Activated gamma-delta T cell (primary cell): ENCODE measurements around the gene NEU3.
"Not testable (repeated sequence)": the region's sequence is repeated elsewhere in the genome, so short reads cannot be mapped to it uniquely, and the experiment has no call there.

Source experiments
- DNase-seq: peaks from one replicate; lab custom pipeline; 2025; lab: John Stamatoyannopoulos, UW
- total RNA-seq, 2 donors: gene quantifications; one replicate each; lab custom pipeline; 2026; lab: John Stamatoyannopoulos, UW

The NEU3 gene
- total RNA-seq = 34.1 to 40.4 reads per million in 2 donors

DNA sequence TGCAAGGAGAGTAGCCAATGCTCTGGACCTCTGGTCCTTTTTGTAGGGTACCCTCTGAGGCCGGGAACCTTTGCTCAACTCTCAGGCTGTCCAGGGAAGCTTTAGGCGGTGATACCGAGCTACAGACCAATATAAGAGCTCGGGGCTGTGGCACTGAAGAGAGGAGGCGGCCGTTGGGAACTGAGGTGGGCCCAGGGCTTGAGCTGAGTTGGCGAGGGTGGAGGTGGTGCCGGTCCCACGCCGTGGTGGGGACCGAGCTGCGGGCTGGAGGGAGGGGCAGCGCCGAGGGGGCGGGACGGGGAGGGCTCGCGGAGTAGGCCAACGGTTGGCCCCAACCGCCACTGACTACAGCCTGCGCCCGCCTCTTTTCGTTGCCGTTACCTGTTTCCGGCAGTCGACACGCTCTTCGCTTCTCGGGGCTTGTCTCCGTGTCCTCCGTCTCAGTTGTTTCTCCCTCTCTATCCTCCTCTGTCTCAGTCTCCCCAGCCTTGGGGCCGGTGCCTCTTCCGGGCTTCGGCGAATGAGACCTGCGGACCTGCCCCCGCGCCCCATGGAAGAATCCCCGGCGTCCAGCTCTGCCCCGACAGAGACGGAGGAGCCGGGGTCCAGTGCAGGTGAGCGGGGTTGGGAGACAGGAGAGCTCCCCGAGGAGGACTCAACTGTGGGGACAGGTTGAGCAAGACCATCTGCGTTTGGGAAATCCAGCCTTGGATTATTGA, at the start of gene NEU3:
Gene NEU3 (plus strand): TSS at position 393 of the 719 bp plus-strand sequence. CDS start 128 bp downstream, at position 521.
- DNase-seq = peak; percentile 69

GRCh38 chr11:74941492-74941891, 47.2 kb upstream of the NEU3 start:
- no peak for DNase-seq

- DNase-seq = no peak
Observed at GRCh38 chr11:74942073-74942759, 46.5 kb upstream of the NEU3 start.

DNA sequence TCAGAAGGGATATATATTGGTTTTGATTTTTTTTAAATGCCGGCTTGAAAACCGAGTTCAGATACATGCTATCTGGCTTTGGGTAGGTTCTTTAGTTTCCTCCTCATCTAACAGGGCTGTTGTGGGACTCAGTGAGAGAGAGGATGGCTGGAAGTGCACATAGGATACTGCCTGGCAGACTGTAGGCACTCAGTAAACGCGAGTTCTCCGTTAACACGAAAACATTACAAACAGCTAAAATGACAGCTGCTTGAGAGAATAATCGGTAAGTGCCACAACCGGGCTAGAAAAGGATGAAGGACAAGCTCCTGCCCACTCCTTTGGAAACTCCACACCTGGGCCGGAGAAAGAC, 40.2 kb upstream of the NEU3 start:
- no peak for DNase-seq

DNA sequence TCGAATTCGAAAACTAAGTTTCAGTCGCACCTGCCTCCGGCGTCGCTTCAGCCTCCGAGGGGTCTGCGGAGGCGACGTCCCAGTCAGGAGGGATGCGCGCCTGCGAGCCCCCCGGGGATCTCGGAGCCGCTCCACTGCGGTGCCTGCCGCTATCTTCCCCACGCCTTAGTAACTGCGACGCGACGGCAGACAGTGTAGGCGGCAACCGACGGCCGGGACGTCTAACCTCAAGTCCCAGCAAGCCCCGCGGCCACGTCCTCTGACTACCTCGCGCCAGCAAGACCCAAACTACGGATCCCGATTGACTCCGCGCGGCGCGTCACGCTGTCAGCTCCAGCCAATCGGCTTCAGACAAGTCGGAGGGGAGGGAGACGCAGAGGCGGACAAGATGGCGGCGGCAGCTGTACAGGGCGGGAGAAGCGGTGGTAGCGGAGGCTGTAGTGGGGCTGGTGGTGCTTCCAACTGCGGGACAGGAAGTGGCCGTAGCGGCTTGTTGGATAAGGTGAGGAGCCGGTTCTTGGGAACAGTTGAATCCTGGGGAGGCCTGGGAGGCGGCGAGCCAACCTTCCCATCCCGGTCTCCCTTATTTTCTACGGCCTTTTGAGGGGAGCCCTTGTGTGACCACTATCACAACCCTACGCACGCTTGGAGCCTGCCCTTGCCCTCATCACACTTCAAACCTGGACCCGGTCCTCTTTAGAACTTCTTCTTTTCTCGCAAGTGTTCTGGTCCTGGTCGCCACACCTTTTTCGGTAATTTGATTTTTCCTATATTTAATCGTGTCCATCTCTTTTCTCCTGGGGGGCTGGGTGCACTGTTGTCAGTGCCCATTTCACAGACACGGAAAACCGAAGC, 39.6 kb upstream of the NEU3 start, which contains the start of the genes SPCS2 and XRRA1:
Gene SPCS2 (plus strand): TSS at position 369 of the 855 bp plus-strand sequence. CDS start 20 bp downstream, at position 389.
Gene XRRA1 (minus strand): TSS at position 194 of the 855 bp plus-strand sequence. CDS start 8,213 bp downstream, outside the sequence.
- DNase-seq = peak; percentile 98

DNA sequence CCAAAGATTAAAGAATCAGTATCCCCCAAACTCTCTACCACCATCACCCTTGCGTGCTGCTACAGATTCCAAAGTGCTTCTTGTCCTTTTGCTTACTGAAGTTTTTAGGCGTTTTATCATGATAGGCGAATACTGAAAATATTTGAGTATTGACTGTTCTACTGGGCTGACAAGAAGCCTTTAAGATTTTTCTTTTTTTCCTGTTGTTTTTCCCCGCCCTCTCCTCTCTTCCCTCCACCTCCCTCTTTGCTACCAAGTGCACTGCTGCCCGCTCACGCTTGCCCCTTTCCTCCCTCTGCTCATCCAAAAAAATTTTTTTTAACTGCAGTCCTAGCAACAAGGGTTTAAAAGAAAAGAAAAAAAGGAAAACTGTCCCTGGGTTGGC, 39.0 kb upstream of the NEU3 start:
- DNase-seq = no peak

DNA sequence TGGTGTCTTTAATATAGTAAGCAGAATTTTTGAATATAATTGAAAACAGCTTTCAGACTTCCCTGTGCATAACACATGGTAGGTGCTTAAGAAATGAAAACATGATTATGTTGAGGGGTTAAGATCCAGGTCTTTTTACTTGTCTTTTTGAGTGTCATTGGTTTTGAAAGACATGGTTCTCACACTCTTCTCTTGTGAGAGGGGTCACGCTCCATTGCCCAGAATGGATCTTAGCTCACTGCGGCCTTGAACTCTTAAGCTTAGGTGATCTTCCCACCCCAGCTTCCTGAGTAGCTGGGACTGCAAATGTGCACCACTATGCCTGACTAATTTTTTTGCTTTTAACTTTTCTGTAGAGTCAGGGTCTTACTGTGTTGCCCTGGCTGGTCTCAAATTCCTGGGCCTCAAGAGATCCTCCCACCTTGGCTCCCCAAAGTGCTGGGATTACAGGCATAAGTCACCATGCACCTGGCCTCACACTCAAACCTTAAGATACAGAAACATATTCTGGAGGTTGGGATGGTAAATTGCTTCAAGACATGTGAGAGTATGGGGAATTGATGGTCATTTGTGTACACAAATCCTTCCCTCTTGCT, 38.3 kb upstream of the NEU3 start:
- DNase-seq = no peak

DNA sequence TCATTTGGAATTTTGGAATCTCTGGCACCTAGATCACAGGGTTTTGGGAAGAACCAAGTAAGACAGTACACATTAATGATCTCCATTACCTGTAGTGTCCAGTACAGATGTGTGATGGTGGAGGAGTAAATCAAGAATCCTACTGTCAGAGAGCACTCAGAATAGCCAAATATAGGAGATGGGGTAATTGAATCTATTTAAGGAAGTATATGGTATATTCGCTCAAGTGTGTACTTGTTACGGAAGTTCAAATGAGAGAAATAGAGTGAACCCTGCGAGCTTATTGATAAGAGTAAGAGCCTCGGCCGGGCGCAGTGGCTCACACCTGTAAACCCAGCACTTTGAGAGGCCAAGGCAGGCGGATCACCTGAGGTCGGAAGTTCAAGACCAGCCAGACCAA, 37.5 kb upstream of the NEU3 start:
- DNase-seq = no peak

GRCh38 chr11:74952752-74953151, 36.0 kb upstream of the NEU3 start:
- DNase-seq = no peak

- DNase-seq = no peak
Observed at GRCh38 chr11:74953451-74953850, 35.3 kb upstream of the NEU3 start.

DNA sequence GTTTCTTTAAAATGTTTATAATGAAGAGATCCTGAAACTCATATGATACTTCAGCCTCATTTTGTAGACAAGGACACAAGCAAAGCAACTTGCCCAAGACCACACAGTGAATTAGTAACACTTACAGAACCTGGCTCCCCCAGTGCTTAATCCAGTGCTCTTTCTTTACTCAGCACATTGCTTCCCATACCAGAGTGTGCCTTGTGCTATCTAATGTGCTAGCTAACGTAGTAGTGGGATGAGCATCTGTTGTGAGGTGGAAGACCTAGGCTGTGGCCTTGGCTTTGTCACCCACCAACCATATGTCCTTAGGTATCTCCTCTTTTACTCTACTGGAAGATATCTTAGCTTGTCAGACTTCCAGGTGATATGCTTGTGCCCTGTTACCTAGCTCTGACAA, 34.5 kb upstream of the NEU3 start:
- no peak for DNase-seq

- no peak for DNase-seq
Observed at GRCh38 chr11:74956397-74957015, 32.2 kb upstream of the NEU3 start.

DNA sequence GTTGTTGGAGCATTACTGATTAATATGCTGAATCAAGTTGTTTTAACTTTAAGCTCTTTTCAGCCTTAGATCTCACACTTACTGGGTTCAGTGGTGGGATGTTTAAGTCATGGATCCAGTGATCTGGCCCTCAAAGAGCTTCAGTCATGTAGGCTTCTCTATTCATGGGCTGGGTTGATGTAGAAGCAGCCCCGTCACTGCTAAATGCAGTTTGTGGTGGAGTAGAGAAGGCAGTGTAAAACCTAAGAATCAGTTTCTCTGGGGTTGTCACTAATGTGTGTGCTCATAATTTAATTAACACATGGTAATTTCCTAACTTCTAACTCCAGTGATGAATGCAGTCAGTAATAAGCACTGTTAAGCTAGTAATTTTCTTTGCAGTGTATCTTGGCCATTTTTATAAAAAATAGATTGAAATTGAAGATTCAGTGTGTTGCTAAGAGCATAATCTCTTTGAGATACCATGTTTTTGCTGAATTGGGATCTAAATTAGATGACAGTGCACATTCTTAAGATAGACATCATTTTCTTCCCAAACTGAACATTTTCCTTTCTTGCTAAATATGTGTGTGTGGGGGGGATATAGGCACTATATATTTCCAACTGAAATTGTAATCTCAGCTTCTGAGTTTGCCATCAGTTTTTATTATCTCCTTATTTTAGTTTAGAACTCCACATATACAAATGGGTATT, 30.6 kb upstream of the NEU3 start:
- no peak for DNase-seq

- not testable (repeated sequence) for DNase-seq
Observed at GRCh38 chr11:74960128-74960527, 28.6 kb upstream of the NEU3 start.

- no peak for DNase-seq
Observed at GRCh38 chr11:74966651-74967050, 22.1 kb upstream of the NEU3 start.

DNA sequence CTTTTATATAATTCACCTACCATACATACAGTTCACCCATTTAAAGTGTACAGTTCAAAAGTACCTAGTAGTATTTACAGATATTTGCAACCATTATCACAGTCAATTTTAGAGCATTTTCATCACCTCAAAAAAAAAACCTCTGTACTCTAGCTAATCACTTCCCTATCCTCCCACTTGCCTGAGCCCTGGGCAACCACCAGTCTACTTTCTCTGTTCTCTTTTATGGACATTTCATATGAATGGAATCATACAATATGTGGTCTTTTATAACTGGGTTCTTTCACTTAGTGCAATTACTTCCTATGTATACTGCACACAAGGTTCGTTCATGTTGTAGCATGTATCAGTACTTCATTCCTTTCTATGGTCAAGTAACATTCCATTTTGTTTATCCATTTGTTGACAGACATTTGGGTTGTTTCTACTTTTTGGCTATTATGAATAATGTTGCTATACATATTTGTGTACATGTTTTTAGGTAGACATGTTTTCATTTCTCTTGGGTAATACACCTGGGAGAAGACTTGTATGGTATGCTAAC, 17.8 kb upstream of the NEU3 start:
- no peak for DNase-seq

DNA sequence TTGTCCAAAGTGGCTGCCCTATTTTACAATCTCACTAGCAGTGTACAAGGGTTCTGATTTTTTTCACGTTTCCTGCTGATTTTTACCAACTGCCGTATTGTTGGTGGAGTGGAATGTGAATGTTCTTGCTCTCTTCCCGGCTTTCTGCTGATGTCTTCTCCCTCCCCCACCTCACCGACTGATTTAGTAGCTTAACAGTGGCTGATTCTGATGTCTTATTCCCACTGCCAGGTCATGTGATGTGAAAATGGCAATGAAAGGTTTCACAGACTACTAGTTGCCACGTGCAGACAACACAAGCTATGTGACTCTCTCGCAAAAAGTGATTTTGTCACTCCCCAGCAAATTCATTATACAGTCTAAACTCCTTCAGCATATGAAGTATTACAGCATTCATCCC, 17.3 kb upstream of the NEU3 start:
- no peak for DNase-seq

- DNase-seq = no peak
Observed at GRCh38 chr11:74978041-74978440, 10.7 kb upstream of the NEU3 start.

DNA sequence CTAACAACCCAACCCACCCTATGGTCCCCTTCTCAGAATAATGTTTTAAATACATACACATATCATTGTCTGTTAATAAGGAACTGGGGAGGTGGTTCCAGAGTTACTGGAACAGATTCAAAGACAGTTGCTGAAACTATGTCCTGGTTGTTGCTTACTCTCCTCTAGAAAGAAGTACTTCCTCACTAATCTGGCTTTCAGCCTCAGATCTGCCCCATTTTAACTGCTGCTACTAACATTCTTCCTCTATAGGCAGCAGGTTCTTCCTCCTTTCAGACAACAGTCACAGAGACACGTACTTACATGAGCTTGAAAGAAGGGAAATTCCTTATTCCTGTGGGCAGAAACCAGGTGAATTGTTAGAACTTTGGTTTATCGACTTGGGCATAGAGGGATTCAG, 8.1 kb upstream of the NEU3 start:
- no peak for DNase-seq

GRCh38 chr11:74981888-74982287, 6.8 kb upstream of the NEU3 start:
- no peak for DNase-seq

DNA sequence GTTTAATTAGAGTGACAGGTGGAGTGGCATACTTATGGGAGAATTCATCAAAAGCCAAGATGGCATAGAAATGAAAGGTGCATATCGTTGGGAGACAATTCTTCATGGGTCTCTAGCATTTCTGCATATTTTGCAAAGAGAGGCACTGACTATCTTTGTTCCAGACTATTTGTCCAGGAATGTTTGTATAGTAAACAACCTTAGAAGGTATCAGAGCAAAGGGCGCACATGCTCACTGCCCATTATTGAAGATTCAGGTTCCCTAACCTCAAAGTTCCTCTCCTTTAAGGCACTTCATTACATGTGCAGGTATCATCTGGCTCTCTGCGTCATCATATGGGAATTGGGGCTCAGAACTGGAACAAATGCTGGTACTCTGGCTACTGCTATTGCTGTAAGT, 4.7 kb upstream of the NEU3 start:
- DNase-seq = no peak
